Liver (tissue), 9 donors: ENCODE data around the gene RASGRF2. TPM values are rescaled to one million over a fixed set of nuclear protein-coding genes. Genes with fewer than 3 reads are reported as not detected.

ENCODE experiments used
- DNase-seq: peaks from one replicate; pipeline ENCODE4 v3.0.0-alpha.2; 2017; ENCODE audit warnings: low spot score
- H3K27ac ChIP-seq, 2 donors: one replicate each; pipeline ENCODE4 v1.7.0; 2013; ENCODE audit warnings: inconsistent platforms in 2 of 2, low read length in 2 of 2, control low read depth in 1 of 2, low read depth in 1 of 2, mild to moderate bottlenecking in 1 of 2
- H3K27me3 ChIP-seq, 4 donors: one replicate each; pipeline versions ENCODE4 v1.6.1 to v1.7.0; 2013; ENCODE audit warnings: low read length in 3 of 4, inconsistent platforms in 1 of 4, mild to moderate bottlenecking in 1 of 4, moderate library complexity in 1 of 4; ENCODE audit not compliant: control insufficient read depth in 4 of 4, insufficient read depth in 4 of 4
- H3K36me3 ChIP-seq, 4 donors: one replicate each; pipeline versions ENCODE4 v1.6.1 to v1.7.0; 2013; ENCODE audit warnings: low read length in 3 of 4, mild to moderate bottlenecking in 3 of 4, low read depth in 1 of 4, moderate library complexity in 1 of 4; ENCODE audit not compliant: control insufficient read depth in 4 of 4, insufficient read depth in 3 of 4
- H3K4me1 ChIP-seq, 4 donors: one replicate each; pipeline versions ENCODE4 v1.6.1 to v1.7.0; 2013; ENCODE audit warnings: low read length in 3 of 4, mild to moderate bottlenecking in 3 of 4, moderate library complexity in 1 of 4; ENCODE audit not compliant: control insufficient read depth in 4 of 4, insufficient read depth in 4 of 4
- H3K4me3 ChIP-seq, 3 donors: one replicate each; pipeline versions ENCODE4 v1.6.1 to v1.7.0; 2013; ENCODE audit warnings: low read length in 3 of 3, control low read depth in 1 of 3, low read depth in 1 of 3, mild to moderate bottlenecking in 1 of 3
- H3K9ac ChIP-seq, 2 donors: one replicate each; pipeline ENCODE4 v1.7.0; 2013; ENCODE audit warnings: low read length in 2 of 2, mild to moderate bottlenecking in 2 of 2, moderate library complexity in 2 of 2, control low read depth in 1 of 2, low read depth in 1 of 2
- H3K9me3 ChIP-seq, 4 donors: one replicate each; pipeline versions ENCODE4 v1.6.1 to v1.7.0; 2013; ENCODE audit warnings: low read length in 3 of 4; ENCODE audit not compliant: control insufficient read depth in 4 of 4
- CTCF ChIP-seq: fragments of 150-350 bp; IDR thresholded peaks from 2 replicates; pipeline ENCODE4 v1.5.1; 2017; ENCODE audit warnings: improper control_type of control experiment, low read depth, low read length; ENCODE audit not compliant: missing input control
- EGR1 ChIP-seq, 2 donors: IDR thresholded peaks; 2 replicates each; pipeline ENCODE4 v1.6.1; 2016 to 2018; ENCODE audit warnings: antibody characterized with exemption in 2 of 2, low read depth in 2 of 2
- FOXA1 ChIP-seq: IDR thresholded peaks from 2 replicates; pipeline ENCODE4 v1.6.1; 2016; ENCODE audit warnings: antibody characterized with exemption
- FOXA2 ChIP-seq: IDR thresholded peaks from 2 replicates; pipeline ENCODE4 v1.6.1; 2016; ENCODE audit warnings: antibody characterized with exemption
- GABPA ChIP-seq, 2 donors: IDR thresholded peaks in 1 of 2; conservative IDR thresholded peaks in 1 of 2; 2 replicates each; pipeline ENCODE4 v1.6.1; 2016; ENCODE audit warnings: antibody characterized with exemption in 2 of 2, mild to moderate bottlenecking in 1 of 2, moderate library complexity in 1 of 2
- HNF4G ChIP-seq: IDR thresholded peaks from 2 replicates; pipeline ENCODE4 v1.6.1; 2016; ENCODE audit warnings: antibody characterized with exemption
- JUND ChIP-seq, 2 donors: IDR thresholded peaks; 2 replicates each; pipeline ENCODE4 v1.6.1; 2016; ENCODE audit warnings: antibody characterized with exemption in 2 of 2
- MAX ChIP-seq: IDR thresholded peaks from 2 replicates; pipeline ENCODE4 v1.6.1; 2016; ENCODE audit warnings: antibody characterized with exemption
- NR2F2 ChIP-seq: IDR thresholded peaks from 2 replicates; pipeline ENCODE4 v1.6.1; 2016; ENCODE audit warnings: antibody characterized with exemption
- REST ChIP-seq: IDR thresholded peaks from 2 replicates; pipeline ENCODE4 v1.6.1; 2016; ENCODE audit warnings: antibody characterized with exemption, mild to moderate bottlenecking
- RXRA ChIP-seq, 2 donors: IDR thresholded peaks; 2 replicates each; pipeline ENCODE4 v1.6.1; 2017 to 2018; ENCODE audit warnings: antibody characterized with exemption in 2 of 2, mild to moderate bottlenecking in 1 of 2
- TAF1 ChIP-seq: conservative IDR thresholded peaks from 2 replicates; pipeline ENCODE4 v1.6.1; 2016; ENCODE audit warnings: antibody characterized with exemption, mild to moderate bottlenecking
- YY1 ChIP-seq: IDR thresholded peaks from 2 replicates; pipeline ENCODE4 v1.6.1; 2016; ENCODE audit warnings: antibody characterized with exemption, mild to moderate bottlenecking
- ZBTB33 ChIP-seq: IDR thresholded peaks from 2 replicates; pipeline ENCODE4 v1.6.1; 2016; ENCODE audit warnings: antibody characterized with exemption
- WGBS: extraction: QIAGEN DNeasy Blood & Tissue Kit; methylation state at CpG from one replicate; pipeline ENCODE4 v1.1.7; 2013; 5-methylcytosine and 5-hydroxymethylcytosine counted together
- polyA plus RNA-seq, 2 donors: library from polyadenylated mRNA; stranded (reverse) in 1 of 2; unstranded in 1 of 2; fragments of 200-250 nt in 1 of 2; fragments of >200 nt in 1 of 2; fragmentation: Nextera tagmentation in 1 of 2; extraction: Ambion mirVana in 1 of 2; gene quantifications; one replicate each; pipeline versions ENCODE4 v1.2.1 to v1.2.3, GENCODE V29; 2013 to 2015
- total RNA-seq, 2 donors: library from RNA; depleted of rRNA; stranded (reverse); fragments of >200 nt; gene quantifications; one replicate each; pipeline ENCODE4 v1.2.3, GENCODE V29; 2014
- donor health status: healthy.
- donor health status: healthy.
- donor health status: healthy.
- donor health status: healthy.
- donor health status: healthy.

The RASGRF2 gene
- total and polyA plus RNA-seq, 4 donors = 0.12 to 3.3 (median 0.23) TPM

- H3K9me3 ChIP-seq = no peaks in the 10 kb centered on the region
- 93% methylated on average over 3 of the region's 3 CpGs for whole genome bisulfite sequencing
- TF ChIP-seq TAF1 (no peak), NR2F2 (no peak), REST (no peak)
- no peak overlapping the region for H3K4me3 ChIP-seq
- H3K36me3 ChIP-seq = no peaks in the 10 kb centered on the region
- no peak for DNase-seq
- no peaks in the 10 kb centered on the region for H3K27me3 ChIP-seq
- peaks cover 0 to 8% (median 3%) of the 10 kb centered on the region in 4 donors for H3K4me1 ChIP-seq
- H3K27ac ChIP-seq = no peak overlapping the region
- no peak overlapping the region for H3K9ac ChIP-seq
Observed at GRCh38 chr5:81234801-81235200, 274.6 kb downstream of the RASGRF2 start.

GRCh38 chr5:81235287-81236072 lies 275.3 kb downstream of the RASGRF2 start:
- H3K27ac ChIP-seq = no peak overlapping the region
- peaks cover 0 to 8% (median 3%) of the 10 kb centered on the region in 4 donors for H3K4me1 ChIP-seq
- H3K27me3 ChIP-seq = no peaks in the 10 kb centered on the region
- no peak for DNase-seq
- H3K9ac ChIP-seq = no peak overlapping the region
- TF ChIP-seq GABPA (IDR thresholded peaks at IDR 0.05 in 1 of 2, conservative IDR thresholded peaks at IDR 0.05 in 1 of 2) = no peak
- no peak for TF ChIP-seq HNF4G
- no peak for TF ChIP-seq CTCF
- no peak for TF ChIP-seq JUND (IDR thresholded peaks at IDR 0.05)
- no peak for TF ChIP-seq YY1
- no peak for TF ChIP-seq EGR1 (IDR thresholded peaks at IDR 0.05; ENCODE audit: low read depth in 2 of 2)
- no peak for TF ChIP-seq FOXA1
- TF ChIP-seq MAX = no peak
- no peak for TF ChIP-seq REST
- TF ChIP-seq RXRA (IDR thresholded peaks at IDR 0.05) = no peak
- TF ChIP-seq ZBTB33 = no peak
- TF ChIP-seq FOXA2 = no peak
- 66% methylated on average over 10 of the region's 10 CpGs for WGBS
- H3K36me3 ChIP-seq = no peaks in the 10 kb centered on the region
- H3K4me3 ChIP-seq = no peak overlapping the region
- no peaks in the 10 kb centered on the region for H3K9me3 ChIP-seq
